HG03108 (cell line): ENCODE measurements around the gene CDR2L.

Experiments
- ATAC-seq: cut with Tn5 transposase; IDR thresholded peaks from one replicate; pipeline ENCODE4 v1.9.1; 2021; ENCODE audit warnings: moderate library complexity; ENCODE audit not compliant: unreplicated experiment

The CDR2L gene

GRCh38 chr17:74987418-74987908, at the start of gene CDR2L:
Gene CDR2L, plus strand, starts transcription at chr17:74987632. Its CDS starts 412 bp downstream, at chr17:74988044.
- ATAC-seq: peak; percentile 90

GRCh38 chr17:74938194-74938950, 49.1 kb upstream of the CDR2L start:
- ATAC-seq: no peak

DNA sequence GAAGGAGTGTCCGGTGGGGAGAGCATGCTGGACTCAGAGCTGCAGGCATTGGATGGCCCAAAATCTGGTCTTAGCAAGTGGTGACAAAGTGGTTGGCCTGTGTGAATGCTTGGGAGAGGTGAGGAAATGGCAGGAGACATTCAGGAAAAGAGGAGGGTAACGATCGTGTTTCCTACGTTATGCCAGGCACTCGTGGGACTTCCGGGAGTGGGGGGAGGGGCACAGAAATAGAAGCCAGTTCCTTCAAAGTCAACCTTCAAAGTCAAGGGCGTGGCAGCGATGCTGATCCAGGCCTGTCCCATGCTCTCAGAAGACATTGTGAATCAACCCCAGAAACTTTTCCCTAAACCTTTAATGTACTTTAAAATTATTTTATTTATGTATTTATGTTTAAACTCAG, 47.9 kb upstream of the CDR2L start:
- no peak for ATAC-seq

- ATAC-seq: no peak
These were observed 46.2 kb upstream of the CDR2L start for GRCh38 chr17:74941128-74941725.

- ATAC-seq: no peak
These were observed 43.5 kb upstream of the CDR2L start for GRCh38 chr17:74943808-74944522.

- no peak for ATAC-seq
These were observed 41.9 kb upstream of the CDR2L start for GRCh38 chr17:74945543-74945942.

DNA sequence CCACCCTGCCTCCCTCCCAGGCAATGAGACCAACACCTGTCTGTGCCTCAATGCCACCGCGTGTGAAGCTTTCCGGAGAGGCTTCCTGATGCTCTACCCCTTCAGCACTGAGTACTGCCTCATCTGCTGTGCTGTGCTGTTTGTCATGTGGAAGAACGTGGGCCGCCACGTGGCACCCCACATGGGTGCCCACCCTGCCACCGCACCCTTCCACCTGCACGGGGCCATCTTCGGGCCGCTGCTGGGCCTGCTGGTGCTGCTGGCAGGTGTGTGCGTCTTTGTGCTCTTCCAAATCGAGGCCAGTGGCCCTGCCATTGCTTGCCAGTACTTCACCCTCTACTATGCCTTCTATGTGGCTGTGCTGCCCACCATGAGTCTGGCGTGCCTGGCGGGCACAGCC, 40.8 kb upstream of the CDR2L start:
- ATAC-seq: no peak

DNA sequence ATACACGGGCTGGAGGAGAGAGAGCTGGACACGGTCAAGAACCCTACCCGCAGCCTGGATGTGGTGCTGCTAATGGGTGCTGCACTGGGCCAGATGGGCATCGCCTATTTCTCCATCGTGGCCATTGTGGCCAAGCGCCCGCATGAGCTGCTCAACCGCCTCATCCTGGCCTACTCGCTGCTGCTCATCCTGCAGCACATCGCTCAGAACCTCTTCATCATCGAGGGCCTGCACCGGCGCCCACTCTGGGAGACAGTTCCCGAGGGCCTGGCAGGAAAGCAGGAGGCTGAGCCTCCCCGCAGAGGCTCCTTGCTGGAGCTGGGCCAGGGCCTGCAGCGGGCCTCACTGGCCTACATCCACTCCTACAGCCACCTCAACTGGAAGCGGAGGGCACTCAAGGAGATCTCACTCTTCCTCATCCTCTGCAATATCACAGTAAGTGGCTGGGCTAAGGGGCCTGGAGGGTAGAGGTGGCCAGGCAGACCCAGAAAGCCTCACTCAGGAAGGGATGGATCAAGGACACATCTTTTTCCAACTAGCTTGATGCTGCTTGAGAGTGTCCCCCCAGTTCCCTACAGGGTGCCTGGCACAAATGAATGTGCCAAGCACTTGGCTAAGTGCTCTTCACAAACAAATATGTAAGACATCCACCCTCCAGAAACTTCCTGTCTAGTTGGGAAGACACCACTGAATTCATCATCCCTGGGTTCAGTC, 40.2 kb upstream of the CDR2L start:
- ATAC-seq: no peak

DNA sequence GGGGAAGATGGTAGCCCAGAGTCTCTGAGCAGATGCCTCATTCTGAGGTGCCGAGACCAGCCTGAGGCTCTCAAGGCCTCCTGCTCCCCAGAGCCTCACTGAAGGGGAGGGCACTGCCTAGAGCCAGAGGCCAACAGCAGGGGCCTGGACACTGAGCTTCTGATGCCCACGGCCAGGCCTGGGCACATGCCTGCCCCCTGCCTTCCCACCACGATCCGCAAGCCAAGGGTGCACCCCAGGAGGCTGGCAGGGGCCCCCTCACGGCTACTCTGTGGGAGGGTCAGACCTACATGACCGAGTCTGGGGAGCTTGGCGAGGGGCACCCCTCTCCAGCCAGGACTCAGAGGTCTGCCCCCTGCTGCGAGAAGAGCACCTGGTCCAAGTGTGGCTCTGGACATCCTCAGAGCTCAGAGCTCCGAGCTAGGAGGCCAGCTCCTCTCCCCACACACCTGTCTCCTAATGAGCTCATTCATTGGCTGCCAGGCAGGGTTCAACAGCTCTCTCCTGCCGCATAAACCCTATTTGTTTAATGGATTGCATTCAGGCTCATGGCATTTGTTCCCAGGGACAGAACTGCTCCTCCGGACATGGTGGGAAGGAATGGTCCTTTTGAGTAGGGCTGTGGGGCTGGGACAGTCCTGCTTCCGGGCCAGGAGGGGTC, 37.8 kb upstream of the CDR2L start:
- ATAC-seq: no peak

GRCh38 chr17:74950207-74950606, 37.2 kb upstream of the CDR2L start:
- no peak for ATAC-seq

GRCh38 chr17:74951065-74951464, 36.4 kb upstream of the CDR2L start:
- ATAC-seq: no peak

GRCh38 chr17:74951680-74952421, 35.6 kb upstream of the CDR2L start:
- ATAC-seq: no peak

DNA sequence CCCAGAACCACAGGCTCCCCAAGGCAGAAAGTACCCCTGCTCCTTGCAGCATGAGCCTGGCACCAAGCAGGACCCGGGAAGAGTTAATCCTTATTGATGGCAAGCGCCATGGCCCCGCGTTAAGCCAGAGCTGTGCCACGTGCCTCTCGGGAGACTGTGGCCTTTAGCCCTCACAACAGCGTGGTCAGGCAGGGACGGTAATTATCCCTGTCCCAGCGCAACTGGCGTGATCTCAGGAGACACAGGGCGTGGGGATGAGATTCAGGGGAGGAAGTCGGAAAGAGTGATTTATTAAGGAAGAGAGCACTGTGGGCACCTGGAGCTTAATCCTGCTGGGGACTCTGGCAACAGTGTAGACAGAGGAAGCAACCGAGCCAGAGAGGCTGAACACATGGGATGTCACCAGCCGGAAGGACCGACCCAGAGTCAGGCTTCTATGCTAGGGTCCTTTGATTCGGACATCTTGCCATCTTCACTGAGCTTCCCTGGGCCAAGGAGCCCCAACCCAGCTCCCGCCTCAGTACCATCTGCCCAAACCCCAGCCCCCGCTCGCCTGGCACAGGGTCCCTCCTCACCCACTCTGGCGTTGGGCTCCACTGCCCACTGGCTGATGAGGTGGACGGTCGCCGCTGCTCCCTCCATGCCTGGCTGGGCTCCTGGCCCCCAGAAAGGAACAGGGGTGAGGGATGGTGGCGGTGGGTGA, 34.9 kb upstream of the CDR2L start:
- no peak for ATAC-seq

GRCh38 chr17:74953134-74953687, 34.2 kb upstream of the CDR2L start:
- no peak for ATAC-seq

DNA sequence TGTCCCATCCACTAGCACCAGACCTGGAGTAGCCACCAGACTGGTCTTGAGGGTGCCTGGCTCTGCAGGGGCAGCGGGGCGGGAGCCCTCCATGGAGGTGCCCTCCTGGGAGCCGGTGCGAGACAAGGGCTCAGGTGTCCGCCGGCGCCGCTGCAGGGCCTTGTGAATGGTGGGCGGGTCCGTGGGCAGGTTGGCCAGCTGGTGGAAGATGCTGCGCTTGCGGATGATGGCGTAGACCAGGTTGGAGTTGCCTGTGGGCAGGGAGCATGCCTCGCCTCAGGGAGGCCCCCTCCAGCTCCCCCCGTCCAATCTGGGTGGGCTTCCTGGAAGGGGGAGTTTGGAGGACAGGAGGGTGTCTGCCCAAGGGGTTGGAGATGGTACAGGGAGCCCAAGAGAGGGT, 33.3 kb upstream of the CDR2L start:
- ATAC-seq: no peak

DNA sequence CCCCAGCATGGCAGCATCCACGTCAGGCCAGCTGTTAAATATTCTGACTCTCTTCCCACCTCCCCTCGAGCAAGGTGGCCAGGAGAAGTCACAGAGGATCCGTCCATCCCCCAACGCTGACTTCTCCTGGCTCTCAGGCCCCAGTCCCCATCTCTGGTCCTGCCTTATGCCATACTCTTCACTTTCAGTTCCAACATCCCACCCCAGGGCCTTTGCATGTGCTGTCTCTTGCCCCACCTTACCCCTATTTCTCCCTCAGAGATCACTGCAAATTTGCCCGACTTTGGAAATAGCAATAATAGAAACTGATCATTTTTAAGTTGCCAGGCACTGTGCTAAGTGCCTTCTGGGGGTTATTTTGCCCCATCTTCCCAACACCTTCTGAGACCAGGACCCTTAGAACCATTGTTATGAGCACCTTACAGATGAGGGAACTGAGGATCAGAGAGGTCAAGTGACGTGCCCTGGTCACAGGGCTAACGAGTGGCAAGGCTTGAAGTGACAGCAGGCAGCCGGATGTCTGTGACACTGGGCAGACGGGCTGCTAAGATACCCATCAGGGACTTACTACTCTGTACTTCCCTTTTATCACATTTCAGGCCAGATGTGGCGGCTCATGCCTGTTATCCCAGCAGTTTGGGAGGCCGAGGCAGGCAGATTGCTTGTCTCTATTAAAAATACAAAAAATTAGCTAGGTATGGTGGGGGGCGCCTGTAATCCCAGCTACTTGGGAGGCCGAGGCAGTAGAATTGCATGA, 32.6 kb upstream of the CDR2L start:
- ATAC-seq: no peak

DNA sequence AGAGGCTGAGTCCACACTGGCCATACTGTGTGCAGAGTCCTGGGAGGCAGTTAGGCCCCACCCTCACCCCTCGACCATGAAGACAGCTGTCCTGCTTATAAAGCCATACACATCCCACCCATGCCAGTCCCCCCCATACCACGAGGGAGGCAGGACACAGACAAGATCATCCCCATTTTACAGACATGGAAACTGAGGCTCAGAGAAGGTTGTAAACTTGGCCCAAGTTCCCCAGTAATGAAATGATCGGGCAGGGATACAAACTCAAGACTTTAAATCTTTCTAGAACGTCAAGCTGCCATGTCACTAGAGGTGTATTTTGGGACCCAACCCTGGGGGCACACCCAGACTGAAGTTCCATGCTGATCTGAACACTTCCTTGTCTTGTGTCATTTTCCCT, 31.3 kb upstream of the CDR2L start:
- no peak for ATAC-seq

DNA sequence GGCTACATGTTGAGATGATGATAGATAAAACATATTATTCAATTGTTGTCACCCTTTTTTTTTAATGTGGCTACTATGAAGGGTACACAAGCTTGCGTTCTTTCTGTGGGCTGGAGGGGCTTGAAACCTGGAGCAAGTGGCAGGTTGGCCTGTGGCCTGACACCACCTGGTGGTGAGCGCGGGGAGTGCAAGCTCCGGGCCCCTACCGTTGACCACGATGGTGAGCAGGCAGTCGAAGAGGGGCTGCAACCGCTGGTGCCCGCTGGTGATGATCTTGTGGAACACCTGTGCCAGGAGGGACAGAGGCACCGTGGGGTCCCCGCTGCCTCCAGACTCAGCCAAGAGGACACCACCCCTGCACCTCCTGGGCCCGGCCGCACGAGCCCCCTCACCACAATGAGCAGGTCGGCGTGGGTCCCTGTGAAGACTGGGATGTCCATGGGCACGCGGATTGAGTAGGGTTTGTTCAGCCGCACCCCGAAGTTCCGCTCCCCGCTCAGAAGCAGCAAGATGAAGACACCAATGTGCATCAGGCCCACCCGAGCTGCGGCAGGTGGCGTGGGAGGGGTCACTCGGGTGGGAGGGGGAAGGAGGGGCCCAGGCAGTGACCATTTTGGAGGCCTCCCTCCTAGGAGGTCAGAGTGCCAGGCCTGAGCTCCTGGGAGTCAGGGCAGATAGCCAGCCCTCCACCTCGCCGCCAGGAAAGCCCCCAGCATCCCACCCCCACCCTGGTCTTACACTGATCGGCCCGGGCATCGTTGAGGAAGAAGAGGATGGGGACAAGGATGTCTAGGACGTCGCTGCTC, 29.3 kb upstream of the CDR2L start:
- ATAC-seq: no peak
